Epithelial cell of esophagus (primary cell): ENCODE results near the gene CD27.

Experiments
- DNase-seq: peaks from one replicate; pipeline ENCODE4 v3.0.0; 2010; ENCODE audit warnings: low read depth
- H3K4me3 ChIP-seq: 2 replicates; pipeline ENCODE4 v1.5.1; 2011; ENCODE audit warnings: mild to moderate bottlenecking, low read length, control low read depth
- CTCF ChIP-seq: IDR thresholded peaks from 2 replicates; pipeline ENCODE4 v1.5.1; 2011; ENCODE audit warnings: low read depth, mild to moderate bottlenecking, low read length, control low read depth, inconsistent platforms; ENCODE audit not compliant: insufficient read depth; ENCODE audit errors: missing control alignments

The CD27 gene

GRCh38 chr12:6434205-6435140 lies 10.3 kb upstream of the CD27 start:
- no peak overlapping the region for H3K4me3 ChIP-seq
- no peak for TF ChIP-seq CTCF
- no peak for DNase-seq

GRCh38 chr12:6435961-6436715 lies 8.6 kb upstream of the CD27 start:
- DNase-seq = no peak
- H3K4me3 ChIP-seq = no peak overlapping the region
- no peak for TF ChIP-seq CTCF

GRCh38 chr12:6437586-6437985 lies 7.2 kb upstream of the CD27 start:
- TF ChIP-seq CTCF = no peak
- DNase-seq = no peak
- no peak overlapping the region for H3K4me3 ChIP-seq

GRCh38 chr12:6438345-6438744 lies 6.4 kb upstream of the CD27 start:
- no peak for TF ChIP-seq CTCF
- H3K4me3 ChIP-seq = no peak overlapping the region
- no peak for DNase-seq

- DNase-seq = no peak
- no peak overlapping the region for H3K4me3 ChIP-seq
- no peak for TF ChIP-seq CTCF
Observed at GRCh38 chr12:6440391-6440790, 4.4 kb upstream of the CD27 start.

- DNase-seq = no peak
- no peak for TF ChIP-seq CTCF
- H3K4me3 ChIP-seq = no peak overlapping the region
Observed at GRCh38 chr12:6442836-6443235, 1.9 kb upstream of the CD27 start.
